Stimulated activated CD8-positive, alpha-beta memory T cell treated with anti-CD3 and anti-CD28 coated beads, Interleukin-2, amount 100 ng/mL, for 1 hour (primary cell): ENCODE data around the gene PLEK.

Experiments used
- DNase-seq, 2 donors: peaks; one replicate each; pipeline ENCODE4 v3.0.0-alpha.2; 2020; ENCODE audit warnings: low read depth in 2 of 2

Gene PLEK

GRCh38 chr2:68414876-68415275 lies 49.8 kb downstream of the PLEK start:
- no peak for DNase-seq

- DNase-seq, result no peak
Measured at GRCh38 chr2:68415521-68415920, 50.4 kb downstream of the PLEK start.

- DNase-seq, result no peak
Measured at GRCh38 chr2:68416081-68416675, 51.1 kb downstream of the PLEK start.

GRCh38 chr2:68417926-68418325 lies 52.8 kb downstream of the PLEK start:
- no peak for DNase-seq

GRCh38 chr2:68418419-68418818 lies 53.3 kb downstream of the PLEK start:
- no peak for DNase-seq

- no peak for DNase-seq
Measured at GRCh38 chr2:68418855-68419254, 53.8 kb downstream of the PLEK start.

- no peak for DNase-seq
Measured at GRCh38 chr2:68420254-68420910, 55.3 kb downstream of the PLEK start.

GRCh38 chr2:68423966-68424650 lies 59.0 kb downstream of the PLEK start:
- DNase-seq, result no peak

- no peak for DNase-seq
Measured at GRCh38 chr2:68425503-68425902, 60.4 kb downstream of the PLEK start.

- no peak for DNase-seq
Measured at GRCh38 chr2:68426446-68426845, 61.4 kb downstream of the PLEK start.

GRCh38 chr2:68426848-68427579 lies 61.9 kb downstream of the PLEK start:
- no peak for DNase-seq

GRCh38 chr2:68428126-68428525 lies 63.0 kb downstream of the PLEK start:
- DNase-seq, result no peak

GRCh38 chr2:68428746-68429145 lies 63.7 kb downstream of the PLEK start:
- no peak for DNase-seq

GRCh38 chr2:68429311-68429826 lies 64.3 kb downstream of the PLEK start:
- no peak for DNase-seq

- no peak for DNase-seq
Measured at GRCh38 chr2:68431316-68431972, 66.4 kb downstream of the PLEK start.

- no peak for DNase-seq
Measured at GRCh38 chr2:68432696-68433658, 67.9 kb downstream of the PLEK start.

- no peak for DNase-seq
Measured at GRCh38 chr2:68434981-68435380, 69.9 kb downstream of the PLEK start.

- no peak for DNase-seq
Measured at GRCh38 chr2:68435615-68436014, 70.5 kb downstream of the PLEK start.

GRCh38 chr2:68436270-68436669 lies 71.2 kb downstream of the PLEK start:
- no peak for DNase-seq

- DNase-seq, result no peak
Measured at GRCh38 chr2:68438455-68439303, 73.6 kb downstream of the PLEK start.
